ENCODE data around the gene CD6. TPM values are rescaled to one million over a fixed set of nuclear protein-coding genes. Genes with fewer than 3 reads are reported as not detected.

Gene CD6
- polyA plus RNA-seq, 2 of the 4 experiments (the other 2 are of a cell fraction), result 0.06 TPM

- no peak for ATAC-seq
- no peak for FAIRE-seq
- TF ChIP-seq HOXB13 (CRISPR knock-in tag; IDR thresholded peaks at IDR 0.05; ENCODE audit: low read depth) (no peak), EHF (CRISPR knock-in tag; IDR thresholded peaks at IDR 0.05) (no peak)
- no peaks in the 10 kb centered on the region for H3K4me1 ChIP-seq
- no peaks in the 10 kb centered on the region for H3K9me3 ChIP-seq
- DNase-seq (ENCODE audit: low read depth in 1 of 2, low spot score in 1 of 2), result no peak
- no peak overlapping the region for H3K27ac ChIP-seq
- no peak overlapping the region for H3K4me2 ChIP-seq
- ChIA-PET POLR2A (no interaction called here), CTCF (no interaction called here)
- H3K4me3 ChIP-seq, result no peak overlapping the region
- 29% methylated on average over 6 of the region's 6 CpGs for WGBS (ENCODE audit: missing lambda C conversion rate)
Measured at GRCh38 chr11:60959431-60959830, 12.0 kb upstream of the CD6 start.

- no peak overlapping the region for H3K27ac ChIP-seq
- FAIRE-seq, result no peak
- DNase-seq (ENCODE audit: low read depth in 1 of 2, low spot score in 1 of 2), result no peak
- WGBS (ENCODE audit: missing lambda C conversion rate), result 33% methylated on average over 7 of the region's 7 CpGs
- H3K9me3 ChIP-seq, result no peaks in the 10 kb centered on the region
- no peak overlapping the region for H3K4me3 ChIP-seq
- H3K4me1 ChIP-seq, result no peaks in the 10 kb centered on the region
- H3K4me2 ChIP-seq, result no peak overlapping the region
- POLR2A ChIA-PET, result no interaction called here
- no peak for ATAC-seq
- no peak for TF ChIP-seq KDM5A (IDR thresholded peaks at IDR 0.05)
- CTCF ChIA-PET, result no interaction called here
Measured at GRCh38 chr11:60960405-60960804, 11.1 kb upstream of the CD6 start.

GRCh38 chr11:60964801-60965200 is 6.7 kb upstream of the CD6 start:
- DNase-seq (ENCODE audit: low read depth in 1 of 2, low spot score in 1 of 2) (no peak), FAIRE-seq (no peak), ATAC-seq (no peak)
- Histone ChIP-seq H3K4me3 (no peak overlapping the region), H3K4me2 (no peak overlapping the region), H3K9me3 (peaks cover 14% of the 10 kb centered on the region), H3K4me1 (no peaks in the 10 kb centered on the region), H3K27ac (no peak overlapping the region)
- ChIA-PET POLR2A (no interaction called here), CTCF (interaction anchor here (0.7 to 0.9 kb wide), 3 partner anchors 10 to 164 kb away, joined by 3 to 5 read pairs (median 4); no protein-coding TSS in a partner anchor)
- TF ChIP-seq EHF (CRISPR knock-in tag; IDR thresholded peaks at IDR 0.05) (no peak), TFCP2L1 (CRISPR knock-in tag; IDR thresholded peaks at IDR 0.05) (no peak), KDM1A (IDR thresholded peaks at IDR 0.05; ENCODE audit: low read depth) (no peak), ZNF302 (CRISPR knock-in tag; IDR thresholded peaks at IDR 0.05) (no peak), FOSB (CRISPR knock-in tag; IDR thresholded peaks at IDR 0.05) (no peak), MAFK (IDR thresholded peaks at IDR 0.05; ENCODE audit: partially characterized antibody) (no peak), NFE2L2 (conservative IDR thresholded peaks at IDR 0.05; ENCODE audit: low read length) (no peak), CBX2 (IDR thresholded peaks at IDR 0.05; ENCODE audit: borderline replicate concordance, low read depth) (no peak), FOXS1 (CRISPR knock-in tag; IDR thresholded peaks at IDR 0.05) (no peak), CTCF (IDR thresholded peaks at IDR 0.05) (no peak), PHF8 (IDR thresholded peaks at IDR 0.05; ENCODE audit: borderline replicate concordance, low read depth) (no peak), CHD4 (IDR thresholded peaks at IDR 0.05; ENCODE audit: borderline replicate concordance) (no peak)
- WGBS (ENCODE audit: missing lambda C conversion rate), result 57% methylated on average over 6 of the region's 6 CpGs

GRCh38 chr11:60966890-60967289 is 4.6 kb upstream of the CD6 start:
- no peak overlapping the region for H3K27ac ChIP-seq
- FAIRE-seq (no peak), DNase-seq (ENCODE audit: low read depth in 1 of 2, low spot score in 1 of 2) (no peak), ATAC-seq (no peak)
- peaks cover 14% of the 10 kb centered on the region for H3K9me3 ChIP-seq
- H3K4me1 ChIP-seq, result no peaks in the 10 kb centered on the region
- no peak overlapping the region for H3K4me2 ChIP-seq
- H3K4me3 ChIP-seq, result no peak overlapping the region
- TF ChIP-seq RFX5 (IDR thresholded peaks at IDR 0.05) (no peak), CHD4 (IDR thresholded peaks at IDR 0.05; ENCODE audit: borderline replicate concordance) (no peak), ZNF302 (CRISPR knock-in tag; IDR thresholded peaks at IDR 0.05) (no peak), TFCP2L1 (CRISPR knock-in tag; IDR thresholded peaks at IDR 0.05) (no peak), CHD2 (IDR thresholded peaks at IDR 0.05; ENCODE audit: low read length, partially characterized antibody) (no peak), ESRRA (IDR thresholded peaks at IDR 0.05; ENCODE audit: borderline replicate concordance, low read length) (no peak), FOSB (CRISPR knock-in tag; IDR thresholded peaks at IDR 0.05) (no peak), PHF8 (IDR thresholded peaks at IDR 0.05; ENCODE audit: borderline replicate concordance, low read depth) (no peak), NPAS2 (CRISPR knock-in tag; IDR thresholded peaks at IDR 0.05; ENCODE audit: borderline replicate concordance) (no peak), PBX3 (IDR thresholded peaks at IDR 0.05) (no peak), NFE2L2 (conservative IDR thresholded peaks at IDR 0.05; ENCODE audit: low read length) (no peak), BHLHE40 (IDR thresholded peaks at IDR 0.05; ENCODE audit: low read depth, low read length) (no peak), FOSL2 (IDR thresholded peaks at IDR 0.05) (no peak), FOSL2 (CRISPR knock-in tag; IDR thresholded peaks at IDR 0.05) (no peak), ELK1 (IDR thresholded peaks at IDR 0.05; ENCODE audit: low read depth, low read length) (no peak), ATOH8 (CRISPR knock-in tag; IDR thresholded peaks at IDR 0.05; ENCODE audit: low read depth) (no peak), HES2 (IDR thresholded peaks at IDR 0.05) (no peak)
- ChIA-PET CTCF (interaction anchor here (0.7 to 4.7 kb wide), 3 partner anchors 17 to 221 kb away, joined by 3 to 19 read pairs (median 4); no protein-coding TSS in a partner anchor), POLR2A (no interaction called here)
- 43% methylated on average over 2 of the region's 4 CpGs for WGBS (ENCODE audit: missing lambda C conversion rate)
